ENCODE data around the gene ABHD17B.

- TF ChIP-seq, protein P1, sequence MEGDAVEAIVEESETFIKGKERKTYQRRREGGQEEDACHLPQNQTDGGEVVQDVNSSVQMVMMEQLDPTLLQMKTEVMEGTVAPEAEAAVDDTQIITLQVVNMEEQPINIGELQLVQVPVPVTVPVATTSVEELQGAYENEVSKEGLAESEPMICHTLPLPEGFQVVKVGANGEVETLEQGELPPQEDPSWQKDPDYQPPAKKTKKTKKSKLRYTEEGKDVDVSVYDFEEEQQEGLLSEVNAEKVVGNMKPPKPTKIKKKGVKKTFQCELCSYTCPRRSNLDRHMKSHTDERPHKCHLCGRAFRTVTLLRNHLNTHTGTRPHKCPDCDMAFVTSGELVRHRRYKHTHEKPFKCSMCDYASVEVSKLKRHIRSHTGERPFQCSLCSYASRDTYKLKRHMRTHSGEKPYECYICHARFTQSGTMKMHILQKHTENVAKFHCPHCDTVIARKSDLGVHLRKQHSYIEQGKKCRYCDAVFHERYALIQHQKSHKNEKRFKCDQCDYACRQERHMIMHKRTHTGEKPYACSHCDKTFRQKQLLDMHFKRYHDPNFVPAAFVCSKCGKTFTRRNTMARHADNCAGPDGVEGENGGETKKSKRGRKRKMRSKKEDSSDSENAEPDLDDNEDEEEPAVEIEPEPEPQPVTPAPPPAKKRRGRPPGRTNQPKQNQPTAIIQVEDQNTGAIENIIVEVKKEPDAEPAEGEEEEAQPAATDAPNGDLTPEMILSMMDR (IDR thresholded peaks at IDR 0.05) = no peak
- TF ChIP-seq POLR2A (IDR thresholded peaks at IDR 0.05) = no peak
Measured at GRCh38 chr9:71886015-71886414, 25.0 kb downstream of the ABHD17B start.
